SKM-1 (cell line): ENCODE results near the gene IRF7.
A peak's percentile ranks its signal among the peaks of the same experiment; 100 is the strongest.
"Not testable (repeated sequence)": the region's sequence is repeated elsewhere in the genome, so short reads cannot be mapped to it uniquely, and the experiment has no call there.

ENCODE experiments used
- DNase-seq: peaks from one replicate; lab custom pipeline; 2025; ENCODE audit not compliant: unreplicated experiment; lab: John Stamatoyannopoulos, UW

IRF7 gene

GRCh38 chr11:584287-584686, 31.5 kb downstream of the IRF7 start:
- no peak for DNase-seq

DNA sequence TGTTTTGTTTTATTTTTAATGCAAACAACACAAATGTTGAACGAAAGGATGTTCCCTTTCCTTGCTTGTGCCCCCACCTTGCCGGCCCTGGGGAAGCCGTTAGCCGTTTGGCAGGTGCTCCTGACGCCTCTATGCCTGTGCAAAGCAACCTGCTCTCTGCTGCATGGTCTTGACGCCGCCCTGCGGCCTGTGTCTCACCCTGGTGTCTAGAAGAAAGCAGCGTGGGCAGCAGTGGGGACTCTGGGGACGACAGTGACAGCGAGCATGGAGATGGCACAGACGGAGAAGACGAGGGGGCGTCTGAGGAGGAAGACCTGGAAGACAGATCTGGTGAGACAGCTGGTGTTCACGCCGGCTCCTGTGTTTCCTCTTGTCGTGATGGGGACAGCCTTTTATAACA, 34.0 kb downstream of the IRF7 start:
- DNase-seq = no peak

- no peak for DNase-seq
Measured at GRCh38 chr11:581342-581741, 34.4 kb downstream of the IRF7 start.

DNA sequence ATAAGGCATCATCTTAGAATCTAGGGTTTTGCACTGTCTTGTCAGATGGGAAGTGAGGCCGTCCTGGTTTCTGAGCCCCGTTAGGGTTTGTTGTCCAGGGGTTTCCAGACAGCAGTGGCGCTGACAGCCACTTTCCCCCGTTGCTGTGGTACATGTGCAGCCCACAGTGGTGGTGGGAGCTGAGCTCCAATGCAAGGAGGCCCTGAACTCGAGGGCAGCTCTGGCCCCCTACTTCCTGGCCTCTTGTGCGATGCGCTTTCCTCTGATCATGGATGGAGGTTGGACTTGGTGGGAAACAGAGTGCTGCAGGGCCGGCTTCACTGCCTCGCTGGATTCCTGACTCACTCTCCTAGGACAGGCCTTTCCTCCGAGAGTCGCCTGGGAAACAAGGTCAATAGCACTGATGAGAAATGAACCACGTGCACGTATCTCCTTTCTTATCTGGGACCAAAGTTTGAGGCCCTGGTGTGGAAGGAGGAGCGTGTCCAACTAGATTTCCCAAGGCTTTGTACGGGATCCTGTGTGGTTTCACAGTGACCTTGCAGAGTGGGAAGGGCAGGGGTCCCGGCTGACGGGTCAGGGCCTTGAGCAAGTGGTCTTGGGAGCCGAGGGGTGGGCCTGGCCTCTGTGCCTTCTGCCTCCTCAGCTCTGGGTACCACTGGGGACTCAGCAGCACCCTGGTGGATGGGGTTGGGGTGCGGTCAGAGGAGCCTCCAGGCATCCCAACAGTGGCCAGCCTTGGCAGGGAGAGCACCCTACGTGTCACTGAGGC, 35.7 kb downstream of the IRF7 start:
- DNase-seq = no peak

GRCh38 chr11:578276-579035, 37.3 kb downstream of the IRF7 start:
- no peak for DNase-seq

DNA sequence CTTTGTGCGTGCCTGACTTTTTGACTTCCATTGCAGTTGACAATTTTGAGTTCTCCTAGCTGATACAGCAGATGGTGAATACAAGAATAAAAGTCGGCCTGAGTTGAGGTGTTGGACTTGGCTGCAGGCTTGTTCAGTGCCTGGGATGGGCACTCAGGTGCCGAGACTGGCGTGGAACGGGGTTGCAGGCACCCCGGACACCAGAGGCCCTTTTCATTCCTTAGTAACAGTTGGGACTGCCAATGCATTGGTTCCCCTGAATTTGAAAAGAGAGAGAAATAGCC, 38.2 kb downstream of the IRF7 start:
- DNase-seq = no peak

- no peak for DNase-seq
Measured at GRCh38 chr11:576811-577610, 38.7 kb downstream of the IRF7 start.

GRCh38 chr11:575996-576768, 39.6 kb downstream of the IRF7 start, which contains the start of gene PHRF1:
TSS of gene PHRF1 (plus strand) at chr11:576470. CDS start at chr11:581513, 5,043 bp downstream.
- DNase-seq = peak; percentile 96

GRCh38 chr11:575313-575995, 40.3 kb downstream of the IRF7 start:
- DNase-seq = no peak

DNA sequence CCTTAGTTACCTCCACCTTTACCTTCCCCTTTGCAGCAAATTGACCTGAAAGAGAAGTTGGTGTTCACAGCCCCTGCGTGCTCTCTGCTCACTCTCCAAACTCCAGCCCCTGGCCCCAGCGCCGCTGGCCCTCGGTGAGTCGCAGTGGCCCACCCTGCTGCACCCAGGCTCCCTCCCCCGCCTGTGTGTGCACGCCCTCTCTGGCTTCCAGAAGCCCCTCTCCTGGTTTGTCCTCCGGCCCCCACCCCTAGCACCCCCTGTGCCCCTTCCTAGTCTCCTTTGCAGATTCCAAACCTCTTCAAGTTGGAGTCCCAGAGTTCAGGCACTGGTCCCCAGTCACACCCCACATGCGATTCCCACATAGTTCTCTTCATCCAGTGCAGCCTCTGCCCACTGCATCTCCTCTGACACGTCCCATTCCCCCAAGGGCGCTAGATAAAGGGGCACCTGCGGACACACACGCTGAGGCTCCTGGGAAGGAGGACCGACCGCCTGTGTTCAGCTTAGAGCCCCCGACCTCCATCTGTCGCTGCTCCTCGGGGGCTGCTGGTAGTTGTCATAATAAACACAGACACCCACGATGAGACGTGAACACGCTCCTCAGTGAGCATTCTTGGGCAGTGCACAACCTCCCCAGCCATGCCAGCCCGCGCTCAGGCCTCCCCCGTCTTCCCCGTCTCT, 41.0 kb downstream of the IRF7 start:
- DNase-seq = no peak

DNA sequence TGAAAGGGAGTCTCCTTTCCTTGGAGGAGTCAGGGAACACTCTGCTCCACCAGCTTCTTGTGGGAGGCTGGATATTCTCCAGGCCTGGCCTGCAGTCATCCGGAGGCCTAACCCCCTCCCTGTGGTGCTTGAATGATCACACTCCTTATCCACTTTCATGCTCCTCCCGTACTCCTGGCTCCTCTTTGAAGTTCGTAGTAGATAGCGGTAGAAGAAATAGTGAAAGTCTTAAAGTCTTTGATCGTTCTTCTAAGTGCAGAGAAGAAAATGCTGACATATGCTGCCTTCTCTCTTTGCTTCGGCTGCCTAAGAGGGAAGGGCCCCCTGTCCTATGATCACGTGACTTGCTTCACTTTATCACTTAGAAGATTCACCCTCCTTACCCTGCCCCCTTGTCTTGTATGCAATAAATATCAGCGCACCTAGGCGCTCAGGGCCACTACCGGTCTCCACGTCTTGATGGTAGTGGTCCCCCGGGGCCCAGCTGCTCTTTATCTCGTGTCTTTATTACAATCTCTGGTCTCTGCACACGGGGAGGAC, 41.6 kb downstream of the IRF7 start:
- DNase-seq = not testable (repeated sequence)

- no peak for DNase-seq
Measured at GRCh38 chr11:573146-573759, 42.5 kb downstream of the IRF7 start.

DNA sequence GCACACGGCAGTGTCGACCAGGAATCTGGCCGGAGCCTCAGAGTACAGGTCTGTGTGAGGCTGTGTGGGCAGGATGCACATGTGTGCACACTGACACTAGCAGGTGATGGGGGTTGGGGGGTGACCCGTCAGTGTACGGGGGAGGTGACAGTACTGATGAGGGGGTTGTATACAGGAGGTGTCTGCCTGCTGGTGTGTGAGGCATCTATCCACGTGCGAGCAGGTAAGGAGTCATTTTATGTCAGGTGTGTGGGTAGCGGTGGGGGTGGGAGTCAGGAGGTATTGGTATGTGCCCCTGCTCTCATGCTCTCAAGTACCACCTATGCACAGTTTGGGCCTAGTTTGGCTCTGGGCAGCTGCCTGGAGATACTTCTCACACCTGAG, 44.0 kb downstream of the IRF7 start:
- no peak for DNase-seq

DNA sequence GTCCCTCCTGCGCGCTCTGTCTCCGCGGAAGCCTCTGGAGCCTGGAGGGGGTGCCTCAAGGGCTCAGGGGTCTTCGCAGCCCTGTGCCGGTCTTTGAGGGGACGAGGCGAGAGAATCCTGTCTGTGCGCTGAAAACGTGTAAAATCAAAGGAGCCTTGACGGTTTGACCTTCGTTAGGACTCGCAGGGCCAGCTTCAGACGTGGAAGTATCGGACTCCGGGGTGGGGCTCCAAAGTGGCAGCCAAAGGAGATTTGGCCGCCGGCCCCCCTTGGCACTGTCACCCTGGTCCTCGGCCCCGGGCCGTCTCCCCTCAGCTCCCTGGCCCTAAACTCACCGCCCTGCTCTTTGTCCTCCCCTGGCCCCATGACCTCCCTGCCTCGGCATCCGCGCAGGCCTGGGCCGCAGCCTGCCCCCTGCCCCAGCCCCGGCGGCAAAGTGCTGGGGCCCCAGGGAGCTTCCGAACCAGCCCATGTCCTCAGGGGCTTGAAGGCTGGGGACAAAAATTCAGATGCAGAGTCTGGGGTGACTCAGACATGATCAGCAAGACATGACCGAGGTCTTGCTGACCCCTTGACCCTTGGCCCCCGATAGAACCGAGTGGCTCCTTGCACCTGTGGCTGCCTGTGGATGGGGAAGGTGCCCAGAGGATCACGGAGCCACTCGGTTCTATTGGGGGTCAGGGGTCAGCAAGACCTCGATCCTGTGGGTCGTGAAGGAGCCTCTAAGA, 46.4 kb downstream of the IRF7 start:
- no peak for DNase-seq

DNA sequence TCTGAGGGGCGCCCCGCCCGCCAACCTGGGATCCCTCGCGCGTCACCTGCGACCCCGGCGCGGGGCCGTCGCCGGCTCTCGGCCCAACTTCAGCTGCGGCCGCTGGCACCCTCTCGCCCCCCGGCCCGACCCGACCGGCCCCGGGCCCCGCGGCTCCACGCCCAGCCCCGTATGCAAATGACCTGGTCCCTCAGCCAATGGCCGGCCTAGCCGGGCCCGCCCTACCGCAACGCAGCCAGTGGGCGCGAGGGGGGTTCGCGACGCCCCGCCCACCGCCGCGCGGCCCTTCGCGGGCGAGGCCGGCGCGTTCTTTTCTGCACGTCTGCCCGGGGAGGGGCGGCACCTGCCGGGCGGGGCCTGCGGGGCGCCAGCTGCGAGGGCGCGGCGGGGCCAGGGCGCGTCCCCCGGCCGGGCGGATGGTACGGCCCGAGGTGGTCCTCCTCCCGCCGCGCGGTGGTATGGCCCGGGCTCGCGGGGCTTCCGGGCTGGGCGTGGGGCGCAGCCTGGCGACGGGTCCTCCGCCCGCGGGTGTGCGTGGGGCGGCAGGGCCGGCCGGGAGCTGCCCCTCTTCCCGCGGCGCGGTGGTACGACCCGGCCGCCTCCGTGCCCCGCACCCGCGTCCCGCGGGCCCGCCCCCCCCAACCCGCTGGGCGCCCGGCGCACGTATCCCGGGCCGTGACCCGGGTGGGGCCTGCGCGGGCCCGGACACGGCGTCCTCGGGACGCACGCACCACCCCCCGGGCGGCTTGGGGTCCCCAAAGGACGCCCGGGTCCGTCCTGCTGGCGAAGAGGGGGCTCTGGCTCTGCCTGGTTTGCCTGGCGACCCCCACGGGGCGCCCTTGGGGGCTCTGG, 47.2 kb downstream of the IRF7 start:
- DNase-seq = peak; percentile 83

DNA sequence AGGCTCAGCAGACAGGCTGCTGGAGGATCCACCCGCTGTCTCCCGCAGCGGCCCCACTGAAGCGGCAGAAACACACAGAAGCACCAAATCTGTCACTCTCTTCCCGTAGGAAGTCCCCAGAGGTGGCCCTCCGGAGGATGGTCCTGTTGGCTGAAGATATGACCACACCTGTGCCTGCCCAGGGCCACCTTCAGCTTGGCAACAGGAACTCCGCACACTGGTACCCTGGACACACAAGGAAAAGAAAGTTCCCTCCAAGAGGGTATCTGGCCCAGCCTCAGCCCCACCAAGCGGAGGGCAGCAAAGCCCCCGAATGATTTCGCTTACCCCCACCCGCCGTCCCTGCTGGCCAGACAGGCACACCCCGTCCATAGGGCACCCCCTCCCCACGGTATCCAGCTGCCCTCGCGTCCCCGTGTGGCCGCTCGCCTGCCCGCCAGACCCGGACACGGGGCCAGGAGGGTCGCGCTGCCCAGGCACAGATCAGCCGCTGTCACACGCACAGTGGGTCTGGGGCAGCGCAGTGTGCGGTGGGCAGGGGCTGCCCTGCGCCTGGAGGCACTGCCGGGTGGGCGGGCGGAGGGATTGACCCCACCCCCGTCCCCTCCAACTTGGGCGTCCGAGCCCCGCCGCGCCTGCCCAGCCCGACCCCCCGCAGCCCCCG, 48.0 kb downstream of the IRF7 start:
- no peak for DNase-seq

- no peak for DNase-seq
Measured at GRCh38 chr11:567011-567628, 48.6 kb downstream of the IRF7 start.
